ENCODE results near the gene IL13RA1.
"Not testable (repeated sequence)": the region's sequence is repeated elsewhere in the genome, so short reads cannot be mapped to it uniquely, and the experiment has no call there.

- TF ChIP-seq POLR2A, CTCF, POLR2AphosphoS5 (IDR thresholded peaks at IDR 0.05): not testable (repeated sequence)
Measured at GRCh38 chrX:118716833-118717232, 10.6 kb upstream of the IL13RA1 start.
